Raji (cell line): ENCODE results near the gene APOM.

Experiments
- POLR2A ChIP-seq: IDR thresholded peaks from 2 replicates; pipeline ENCODE4 v1.6.1; 2011; ENCODE audit warnings: low read depth, low read length, control low read depth; ENCODE audit not compliant: insufficient read depth

Gene APOM

GRCh38 chr6:31655349-31656237 lies at the start of gene APOM:
Gene APOM (plus strand): TSS chr6:31655894. CDS start chr6:31655967, 73 bp downstream.
- no peak for TF ChIP-seq POLR2A

GRCh38 chr6:31607317-31607716 lies 48.4 kb upstream of the APOM start:
- no peak for TF ChIP-seq POLR2A

GRCh38 chr6:31609519-31610406 lies 45.9 kb upstream of the APOM start:
- no peak for TF ChIP-seq POLR2A

DNA sequence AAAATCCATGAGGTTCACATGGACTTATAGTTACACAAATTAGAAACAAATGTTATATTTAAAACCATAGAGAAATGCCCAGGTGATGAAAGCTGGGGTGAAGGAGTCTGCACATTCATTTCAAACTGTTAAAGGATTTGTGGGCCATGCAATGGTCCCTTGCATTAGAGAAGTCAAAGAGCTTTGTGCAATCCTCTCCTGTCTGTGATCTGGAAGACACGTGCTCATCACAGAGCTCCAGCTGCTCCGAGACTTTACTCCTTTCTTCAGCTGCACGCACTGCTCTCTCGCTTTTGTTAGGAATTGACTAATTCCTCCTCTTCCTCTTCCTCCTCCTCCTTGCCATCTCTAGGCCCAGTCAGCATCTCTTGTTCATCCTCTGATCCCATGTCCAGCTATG lies 44.7 kb upstream of the APOM start:
- no peak for TF ChIP-seq POLR2A

DNA sequence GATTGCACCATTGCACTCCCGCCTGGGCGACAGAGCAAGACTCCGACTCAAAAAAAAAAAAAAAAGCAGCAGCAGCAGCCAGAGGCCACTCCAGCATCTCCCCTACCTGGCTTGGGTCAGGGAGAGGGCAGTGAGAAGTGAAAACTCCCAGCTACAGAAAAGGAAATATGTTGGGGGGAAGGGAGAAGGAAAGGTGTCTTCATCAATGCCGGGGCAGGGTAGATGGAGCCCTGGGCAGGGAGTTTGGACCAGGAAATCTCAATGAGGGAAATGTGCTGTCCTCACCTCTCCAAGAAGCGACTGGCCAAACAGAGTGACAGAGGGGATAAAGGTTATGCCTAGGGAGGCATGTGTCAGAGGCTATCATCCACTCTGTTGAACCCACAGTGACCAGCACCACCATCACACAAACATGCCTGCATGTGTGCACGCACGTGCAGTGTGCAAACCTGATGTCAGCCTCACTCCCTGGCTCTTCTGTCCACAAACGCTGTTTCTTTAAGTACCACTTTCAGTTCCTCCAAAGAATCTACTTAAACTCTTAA lies 41.5 kb upstream of the APOM start:
- TF ChIP-seq POLR2A: no peak

GRCh38 chr6:31614684-31615578 lies 40.8 kb upstream of the APOM start, which contains the start of gene AIF1:
Gene AIF1 (plus strand): TSS chr6:31615234. CDS start chr6:31615330, 96 bp downstream.
- no peak for TF ChIP-seq POLR2A

DNA sequence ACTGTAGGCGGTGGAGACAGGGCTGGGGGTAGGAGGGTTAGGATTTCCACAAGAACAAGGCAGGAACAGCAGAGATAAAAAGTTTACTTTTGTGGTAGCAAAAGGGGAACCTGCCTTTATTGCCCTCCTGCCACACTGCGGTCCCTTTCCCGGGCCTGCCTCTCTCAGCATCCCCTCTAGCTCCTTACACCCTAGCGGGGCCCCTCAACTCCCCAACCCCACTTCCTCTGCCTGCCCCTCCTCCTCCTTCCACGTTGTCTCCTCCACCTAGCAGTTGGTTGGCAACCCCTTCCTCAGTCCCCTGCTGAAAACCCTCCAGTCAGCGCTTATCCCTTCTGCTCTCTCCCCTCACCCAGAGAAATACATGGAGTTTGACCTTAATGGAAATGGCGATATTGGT lies 39.9 kb upstream of the APOM start:
- no peak for TF ChIP-seq POLR2A

- no peak for TF ChIP-seq POLR2A
Measured at GRCh38 chr6:31617010-31617409, 38.7 kb upstream of the APOM start.

GRCh38 chr6:31619805-31620585 lies 35.7 kb upstream of the APOM start:
- peak; percentile 83 for TF ChIP-seq POLR2A

DNA sequence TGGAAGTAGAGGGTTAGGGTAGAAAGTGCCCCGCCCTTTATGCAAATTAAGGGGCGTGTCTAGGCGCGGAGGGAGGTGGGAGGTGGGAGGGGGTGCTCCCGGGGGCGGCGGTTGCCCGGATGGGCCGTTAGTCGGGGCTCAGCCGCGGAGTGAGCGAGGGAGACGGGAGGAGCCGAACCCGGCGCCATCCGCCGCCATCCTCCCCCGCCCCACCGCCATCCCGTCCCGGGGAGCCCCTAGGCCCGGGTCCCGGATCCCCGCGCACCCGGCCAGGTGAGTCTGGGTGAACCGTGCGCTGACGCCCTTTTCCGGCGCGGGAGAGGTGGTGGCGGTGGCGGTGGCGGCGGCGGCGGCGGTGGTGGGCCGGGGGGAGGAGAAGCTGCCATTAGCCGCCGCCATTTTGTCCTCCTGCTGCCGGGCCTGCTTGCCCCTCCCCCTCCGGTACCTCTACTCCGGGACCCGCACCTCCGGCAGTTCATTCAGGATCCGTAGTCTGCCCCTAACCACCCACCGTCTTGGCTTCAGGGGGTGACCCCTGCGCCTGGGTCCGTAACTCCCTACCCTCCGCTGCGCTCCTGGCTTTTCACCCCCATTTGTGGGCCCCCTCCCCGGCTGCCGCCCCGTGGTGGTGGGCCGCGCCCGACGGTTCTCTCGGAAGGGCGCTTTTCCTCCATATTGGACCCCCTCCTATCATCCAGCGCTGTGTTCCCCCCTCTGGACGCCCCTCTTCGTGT lies 34.9 kb upstream of the APOM start, which contains the start of gene PRRC2A:
Gene PRRC2A (plus strand): TSS at position 130 of the 734 bp plus-strand sequence. CDS start 2,075 bp downstream, outside the sequence.
- no peak for TF ChIP-seq POLR2A

DNA sequence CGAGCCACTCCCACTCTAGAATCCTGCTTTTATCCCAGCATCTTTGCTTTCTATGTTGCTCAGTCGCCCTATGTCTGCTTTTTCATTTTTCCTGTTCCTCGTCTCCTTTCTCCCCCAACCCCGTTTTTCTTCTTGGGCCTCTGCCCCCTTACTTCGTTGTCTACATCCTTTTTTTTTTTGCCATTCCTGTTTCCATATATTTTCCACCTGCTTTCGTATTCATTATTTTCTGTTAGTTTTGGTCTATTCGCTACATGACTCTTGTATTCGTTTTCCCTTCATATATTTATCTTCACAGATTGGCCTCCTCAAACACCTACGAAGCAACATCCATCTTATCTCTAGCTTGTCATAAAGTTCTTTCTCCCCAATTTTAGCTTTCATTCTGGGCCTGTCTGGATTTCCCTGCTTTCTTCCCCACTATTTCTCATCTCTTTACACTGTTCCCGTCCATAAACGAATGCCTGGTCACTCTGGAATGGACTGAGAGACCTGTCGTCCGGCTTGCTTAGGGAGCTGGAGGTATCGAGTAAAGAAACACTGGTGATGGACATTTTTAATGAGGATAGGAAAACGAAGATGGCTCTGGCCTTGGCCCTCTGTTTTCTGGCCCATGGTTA lies 34.3 kb upstream of the APOM start:
- no peak for TF ChIP-seq POLR2A

DNA sequence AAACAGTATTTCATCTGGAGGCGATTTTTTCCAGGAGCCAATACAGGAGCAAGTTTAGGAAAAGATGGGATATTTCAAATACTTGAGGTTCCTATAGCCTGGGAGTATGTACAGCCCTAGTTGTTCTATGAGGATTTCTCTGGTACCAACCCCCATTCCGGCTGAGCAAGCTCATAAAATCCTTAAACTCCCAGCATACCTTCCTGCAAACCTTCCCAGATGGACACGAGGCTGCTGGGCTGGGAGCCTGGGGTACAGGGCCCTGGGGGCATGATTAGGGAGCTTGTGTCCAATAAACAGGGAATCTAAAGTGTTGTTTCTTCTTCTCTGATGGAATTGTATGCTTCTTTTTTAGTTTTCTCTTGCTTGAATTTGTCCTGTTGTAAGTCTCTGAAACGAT lies 33.7 kb upstream of the APOM start:
- TF ChIP-seq POLR2A: no peak

- TF ChIP-seq POLR2A: no peak
Measured at GRCh38 chr6:31622684-31623091, 33.0 kb upstream of the APOM start.

- no peak for TF ChIP-seq POLR2A
Measured at GRCh38 chr6:31624070-31624469, 31.6 kb upstream of the APOM start.
